ENCODE data around the gene PANK4. TPM values are rescaled to one million over a fixed set of nuclear protein-coding genes. Genes with fewer than 3 reads are reported as not detected.

PANK4 gene
- total and polyA plus RNA-seq, 2 donors (not counting 3 experiments of a cell fraction or from before 2014, with no cell fraction given): 22.1 to 34.0 TPM

GRCh38 chr1:2532485-2533160 is 6.2 kb upstream of the PANK4 start:
- Histone ChIP-seq H3K4me3 (replicated peaks in 1 of 3; ENCODE audit: insufficient read depth in 1 of 3, low read depth in 1 of 3, low read length in 3 of 3) (no peak overlapping the region), H2AFZ (ENCODE audit: low read depth, low read length) (no peak overlapping the region), H3K9ac (replicated peaks; ENCODE audit: extremely low read depth, insufficient read depth, low read length) (no peak overlapping the region), H3K27ac (ENCODE audit: insufficient read depth, low read depth, low read length) (no peak overlapping the region), H3K79me2 (ENCODE audit: control insufficient read depth, insufficient read depth, low read length) (no peaks in the 10 kb centered on the region), H4K20me1 (replicated peaks; ENCODE audit: control insufficient read depth, extremely low read depth, insufficient read depth, low read length) (no peaks in the 10 kb centered on the region), H3K4me1 (ENCODE audit: control insufficient read depth, extremely low read depth, insufficient read depth, low read length) (no peaks in the 10 kb centered on the region), H3K4me2 (ENCODE audit: insufficient read depth, low read length) (no peak overlapping the region), H3K9me1 (replicated peaks; ENCODE audit: control insufficient read depth, extremely low read depth, insufficient read depth, low read length) (no peaks in the 10 kb centered on the region), H3K9me3 (replicated peaks; ENCODE audit: control insufficient read depth, insufficient read depth, low read length) (no peaks in the 10 kb centered on the region), H3K36me3 (ENCODE audit: control insufficient read depth in 2 of 2, extremely low read depth in 1 of 2, insufficient read depth in 2 of 2, low read length in 2 of 2) (no peaks in the 10 kb centered on the region), H3K27me3 (ENCODE audit: control insufficient read depth in 2 of 2, insufficient read depth in 2 of 2, low read length in 2 of 2) (peaks cover 16 to 17% of the 10 kb centered on the region in 2 experiments)
- no peak for DNase-seq (ENCODE audit: low read depth, low spot score)
- TF ChIP-seq POLR2A (IDR thresholded peaks at IDR 0.05; ENCODE audit: low read depth, low read length) (no peak), JUN (IDR thresholded peaks at IDR 0.05; ENCODE audit: borderline replicate concordance, insufficient read depth, insufficient read length, low read depth) (no peak), MYC (IDR thresholded peaks at IDR 0.05; ENCODE audit: low read depth, low read length) (no peak), FOS (IDR thresholded peaks at IDR 0.05; ENCODE audit: borderline replicate concordance, insufficient read depth, low read length) (no peak), GATA2 (IDR thresholded peaks at IDR 0.05; ENCODE audit: insufficient read depth, insufficient read length, low read depth, low read length) (no peak), EZH2 (IDR thresholded peaks at IDR 0.05; ENCODE audit: borderline replicate concordance, low read depth, low read length, severe bottlenecking) (no peak), CTCF (IDR thresholded peaks at IDR 0.05; ENCODE audit: extremely low read depth in 1 of 2, insufficient read depth in 1 of 2, low read depth in 1 of 2, low read length in 2 of 2) (no peak), POLR2AphosphoS5 (IDR thresholded peaks at IDR 0.05; ENCODE audit: insufficient read depth, low read depth, low read length) (no peak), MAX (IDR thresholded peaks at IDR 0.05; ENCODE audit: insufficient read depth, insufficient read length) (no peak)
- FAIRE-seq: no peak
- POLR2A ChIA-PET: no interaction called here
- dilution Hi-C loops (cut with MboI; ENCODE audit: extremely low pct_ligation_motif_present, low sequenced_read_pairs): no loop called here
- no TSS peak for BruUV-seq (replicated peaks)
- intact Hi-C loops (cut with micrococcal nuclease): no loop called here
- CTCF ChIA-PET: interaction anchor here (0.9 to 1.7 kb wide), 3 partner anchors 8 to 118 kb away, joined by 3 read pairs; no protein-coding TSS in a partner anchor

Measured in endothelial cell of umbilical vein (primary cell).